Stimulated activated CD8-positive, alpha-beta memory T cell treated with anti-CD3 and anti-CD28 coated beads, Interleukin-7, amount 100 ng/mL, for 4 hours (primary cell): ENCODE data around the gene RMRP.
A peak's percentile ranks its signal among the peaks of the same experiment; 100 is the strongest.
"Not testable (repeated sequence)": the region's sequence is repeated elsewhere in the genome, so short reads cannot be mapped to it uniquely, and the experiment has no call there.

Experiments used
- DNase-seq, 2 donors: peaks; one replicate each; pipeline ENCODE4 v3.0.0-alpha.2; 2020; ENCODE audit warnings: low read depth in 2 of 2

RMRP gene

GRCh38 chr9:35664531-35665470 is 7.0 kb upstream of the RMRP start, which contains the start of gene ARHGEF39:
Gene ARHGEF39 (minus strand): TSS chr9:35665195. CDS start chr9:35665169, 26 bp downstream.
- peak in 1 of 2 donors; percentile 55 for DNase-seq

DNA sequence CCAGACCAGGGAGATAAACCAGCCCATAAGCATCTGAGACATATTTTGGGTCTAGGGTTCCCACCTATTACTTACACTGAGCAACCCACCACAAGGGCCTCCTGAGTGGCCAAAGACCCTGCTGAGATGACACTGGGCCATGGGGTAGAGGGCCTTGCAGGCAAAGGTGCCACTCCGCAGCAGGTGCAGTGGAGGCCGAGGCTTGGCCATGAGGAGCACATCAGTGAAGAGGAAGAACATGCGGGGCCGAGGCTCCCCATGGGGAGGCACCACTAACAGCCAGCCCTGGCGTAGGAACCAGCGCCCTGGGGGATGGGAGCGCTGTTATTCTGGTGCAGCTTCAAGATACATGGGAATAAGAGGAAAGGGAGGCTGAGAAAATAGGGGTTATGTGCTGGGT is 4.6 kb upstream of the RMRP start:
- no peak for DNase-seq

- DNase-seq = no peak
Measured at GRCh38 chr9:35661756-35662350, 4.0 kb upstream of the RMRP start.

- DNase-seq = no peak
Measured at GRCh38 chr9:35660966-35661415, 3.2 kb upstream of the RMRP start.

DNA sequence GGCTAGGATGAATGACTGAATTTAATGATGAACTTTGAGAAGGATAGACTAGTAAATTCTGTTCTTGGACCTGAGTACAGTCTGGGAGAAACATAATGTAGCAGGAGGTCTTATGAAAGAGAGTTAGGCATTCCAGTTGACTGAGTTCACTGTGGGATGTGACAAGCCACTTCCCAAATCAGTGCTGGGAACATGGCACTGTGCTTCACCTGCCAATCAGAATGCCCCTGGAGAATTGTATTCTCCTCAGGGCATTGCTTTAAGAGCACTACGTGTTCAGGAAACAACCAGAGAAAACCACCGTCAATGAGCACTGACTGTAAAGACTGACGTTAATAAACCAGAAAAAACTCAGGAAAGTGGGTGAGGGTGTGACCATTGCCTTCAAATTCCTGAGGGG is 1.5 kb upstream of the RMRP start:
- no peak for DNase-seq

GRCh38 chr9:35658968-35659220 is 1.1 kb upstream of the RMRP start:
- no peak for DNase-seq

DNA sequence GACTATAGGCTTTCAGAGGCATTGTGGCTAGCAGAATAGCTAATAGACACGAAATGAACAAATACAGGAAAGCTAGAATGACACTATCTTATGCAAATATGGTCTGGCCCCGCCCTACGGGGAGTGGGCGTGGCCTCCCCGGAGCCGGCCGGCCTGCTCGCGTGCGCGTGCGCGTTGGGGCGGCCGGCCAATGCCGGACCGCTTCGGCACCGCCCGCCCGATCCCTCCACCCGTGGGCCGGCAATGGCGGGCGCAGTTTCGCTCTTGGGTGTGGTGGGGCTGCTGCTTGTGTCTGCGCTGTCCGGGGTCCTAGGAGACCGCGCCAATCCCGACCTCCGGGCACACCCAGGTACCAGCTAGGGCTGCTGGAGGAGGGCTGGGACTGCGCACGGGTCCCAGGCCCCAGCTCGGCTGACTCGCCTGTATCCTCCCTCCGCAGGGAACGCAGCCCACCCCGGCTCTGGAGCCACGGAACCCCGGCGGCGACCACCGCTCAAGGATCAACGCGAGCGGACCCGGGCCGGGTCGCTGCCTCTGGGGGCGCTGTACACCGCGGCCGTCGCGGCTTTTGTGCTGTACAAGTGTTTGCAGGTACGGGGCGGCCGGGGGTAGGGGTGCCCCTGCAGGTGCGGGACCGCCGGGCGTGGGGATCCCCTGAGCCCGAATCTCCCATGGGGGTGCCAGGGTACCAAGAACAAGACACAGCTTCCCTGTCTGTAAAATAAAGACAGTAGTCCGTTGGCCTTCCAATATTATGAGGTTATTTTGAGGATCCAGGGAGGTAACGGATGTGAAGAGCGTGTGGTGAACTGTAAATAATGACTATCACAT is 533 bp upstream of the RMRP start, which contains the start of gene CCDC107:
TSS of gene CCDC107 (plus strand) at position 156 of the 831 bp plus-strand sequence. CDS start at position 244, 88 bp downstream.
- peak; percentile 58 to 77 for DNase-seq

GRCh38 chr9:35656831-35657545 is 831 bp downstream of the RMRP start:
- DNase-seq = no peak

DNA sequence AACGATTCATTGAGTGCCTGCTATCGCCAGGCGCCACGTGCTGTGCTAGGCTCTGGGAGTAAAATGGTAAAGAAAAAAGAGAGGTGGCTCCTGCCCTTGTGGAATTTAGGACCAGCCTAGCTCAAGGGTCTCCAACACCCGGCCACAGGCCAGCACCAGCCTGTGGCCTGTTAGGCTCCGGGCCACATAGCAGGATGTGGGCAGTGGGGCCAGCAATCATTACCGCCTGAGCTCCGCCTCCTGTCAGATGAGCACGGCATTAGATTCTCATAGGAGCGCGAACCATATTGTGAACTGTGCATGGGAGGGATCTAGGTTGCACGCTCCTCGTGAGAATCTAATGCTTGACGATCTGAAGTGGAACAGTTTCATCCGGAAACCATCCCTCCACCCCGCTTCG is 1.5 kb downstream of the RMRP start:
- DNase-seq = no peak

GRCh38 chr9:35653611-35654010 is 4.2 kb downstream of the RMRP start:
- DNase-seq = no peak

GRCh38 chr9:35652829-35653209 is 5.0 kb downstream of the RMRP start:
- DNase-seq = no peak

GRCh38 chr9:35651956-35652828 is 5.6 kb downstream of the RMRP start:
- DNase-seq = no peak

DNA sequence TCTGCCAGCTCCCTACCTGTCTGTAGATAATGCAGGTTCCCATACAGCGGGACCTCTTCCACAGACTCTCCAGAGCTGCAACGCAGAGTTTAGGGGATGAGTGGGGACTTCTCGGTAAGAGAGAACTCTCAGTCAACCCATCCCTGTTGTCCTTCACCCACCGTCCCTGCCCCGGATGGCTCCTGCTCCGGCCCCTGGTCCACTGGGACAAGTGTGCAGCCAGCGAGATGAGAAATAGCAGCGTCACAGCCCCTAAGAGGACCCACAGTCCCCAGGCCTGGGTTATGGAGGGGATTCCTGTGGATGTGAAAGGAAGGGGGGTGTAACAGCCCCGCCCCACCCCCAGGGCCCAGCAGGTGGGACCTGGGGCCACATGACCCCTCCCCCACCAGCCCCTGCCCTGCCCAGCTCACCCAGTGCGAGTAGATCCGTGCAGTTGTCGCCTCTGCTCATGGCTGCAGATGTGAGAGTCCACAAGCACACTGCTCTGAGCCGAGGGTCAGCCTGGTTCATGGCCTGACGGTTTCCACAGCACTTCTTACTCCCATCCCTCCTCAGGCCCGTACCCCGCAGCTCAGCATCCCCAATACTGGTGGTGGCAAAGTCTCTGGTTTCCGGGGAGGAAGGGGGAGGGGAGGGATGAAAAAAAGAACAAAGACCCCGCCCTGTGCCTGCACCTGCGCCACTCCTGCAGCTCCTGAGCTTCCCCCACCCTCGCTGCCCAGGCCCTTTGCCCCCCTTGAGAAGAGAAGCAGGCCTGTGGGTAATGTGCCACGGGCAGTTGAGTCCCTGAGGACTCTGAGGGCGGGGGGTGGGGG is 7.3 kb downstream of the RMRP start, which contains the start of gene SIT1:
TSS of gene SIT1 (minus strand) at position 591 of the 818 bp plus-strand sequence. CDS start at position 513, 78 bp downstream.
- DNase-seq = no peak

DNA sequence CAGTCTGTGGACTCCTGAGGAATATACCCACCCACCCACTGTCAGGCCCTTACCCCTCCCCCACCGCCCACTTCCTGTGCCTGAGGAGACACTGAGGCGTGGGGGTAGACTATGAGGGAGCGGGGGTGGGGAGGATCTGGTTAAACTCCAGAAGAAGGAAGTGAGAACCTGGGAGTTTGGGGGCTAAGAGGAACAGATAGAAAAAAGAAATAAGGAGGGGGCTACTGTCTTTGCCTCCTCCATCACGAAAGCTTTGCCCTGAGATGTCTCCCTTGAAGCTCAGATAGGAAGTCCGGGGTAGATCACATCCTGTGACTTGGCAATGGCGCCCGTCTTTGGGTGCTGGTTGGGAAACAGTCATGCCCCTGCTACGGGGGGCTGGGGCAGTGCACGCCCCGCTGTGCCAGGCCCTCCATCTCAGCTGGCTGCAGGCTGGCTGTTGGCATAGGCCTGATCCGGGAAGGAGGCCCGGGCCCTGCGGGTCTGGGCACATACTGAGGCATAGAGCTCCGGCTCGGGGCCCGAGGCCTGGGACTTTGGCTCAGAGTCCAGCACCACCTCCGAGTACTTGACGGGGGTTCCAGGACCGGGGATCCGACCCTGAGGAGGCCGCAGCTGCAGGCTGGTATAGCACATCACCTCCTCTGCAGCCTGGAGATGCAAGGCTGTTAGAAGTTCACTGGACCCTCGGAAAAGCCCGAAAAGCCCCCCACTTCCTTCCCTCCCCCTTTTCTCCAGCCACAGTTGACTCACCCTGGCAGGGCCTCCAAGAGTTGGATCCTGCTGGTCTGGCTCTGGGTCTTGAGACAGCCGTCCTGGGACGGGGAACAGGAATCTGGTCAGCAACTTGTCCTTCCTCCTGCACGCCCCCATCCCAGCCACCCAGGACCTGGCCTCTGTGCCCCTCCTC is 8.1 kb downstream of the RMRP start:
- DNase-seq = no peak

DNA sequence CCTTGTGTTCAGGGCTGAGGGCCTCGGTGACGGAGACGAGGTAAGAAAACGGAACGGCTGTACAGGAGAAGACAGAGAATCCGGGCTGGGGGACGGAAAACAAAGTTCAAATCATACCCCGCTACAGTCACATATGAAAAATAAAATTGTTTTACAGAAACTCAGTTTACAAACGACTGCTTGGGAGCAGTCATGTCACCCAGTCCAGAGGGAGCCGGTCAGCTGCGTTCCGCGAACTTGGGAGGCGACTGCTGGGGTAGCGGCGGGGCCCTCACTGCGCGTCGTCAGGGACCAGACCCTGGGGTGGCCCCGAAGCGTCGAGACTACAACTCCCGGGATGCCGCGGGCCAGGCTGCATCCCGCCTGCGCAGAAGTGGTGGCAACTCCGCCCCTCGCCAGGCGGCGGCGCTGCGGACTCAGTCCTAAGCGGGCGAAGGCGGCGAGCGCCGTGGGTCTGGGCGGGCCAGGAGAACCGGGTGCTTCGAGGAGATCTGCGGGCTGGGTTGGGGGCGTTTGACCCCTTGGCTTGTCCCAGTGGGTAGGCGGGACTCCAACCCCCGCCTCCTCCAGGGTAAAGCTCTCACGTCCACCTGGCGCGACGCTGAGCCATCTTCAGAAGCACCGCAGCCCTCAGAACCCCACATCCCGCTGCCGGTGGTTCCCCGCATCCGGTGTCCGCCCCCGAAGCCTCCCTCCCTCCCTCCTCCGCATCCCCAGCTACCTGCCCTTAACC is 11.1 kb downstream of the RMRP start:
- DNase-seq = peak; percentile 78 to 85

DNA sequence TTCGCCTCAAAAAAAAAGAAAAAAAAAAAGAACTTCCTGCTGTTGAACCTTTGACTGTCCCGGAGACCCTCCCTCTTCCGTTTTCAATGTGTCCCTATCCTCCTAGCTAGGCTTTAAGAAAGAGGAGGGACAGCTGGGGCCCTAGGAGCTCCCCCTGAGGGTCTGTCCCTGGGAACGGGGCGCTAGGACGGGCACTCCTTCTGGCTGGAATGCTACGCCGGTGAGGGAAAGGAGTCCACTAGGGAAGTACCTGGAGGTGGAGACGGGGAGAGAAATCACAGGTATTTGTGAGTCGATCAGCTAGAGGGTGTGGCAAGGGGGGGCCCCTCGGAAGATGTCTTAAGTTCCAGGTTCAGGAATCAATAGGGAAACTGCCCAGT is 11.7 kb downstream of the RMRP start:
- no peak for DNase-seq

- DNase-seq = not testable (repeated sequence)
Measured at GRCh38 chr9:35645736-35646135, 12.1 kb downstream of the RMRP start.

GRCh38 chr9:35643046-35643445 is 14.8 kb downstream of the RMRP start:
- no peak for DNase-seq
